Activated CD4-positive, CD25-positive, alpha-beta regulatory T cell treated with anti-CD3 and anti-CD28 coated beads, Interleukin-2, amount 50 U/mL, for 72 hours (primary cell): ENCODE measurements around the gene ADPRS.

Experiments
- DNase-seq: peaks from one replicate; pipeline ENCODE4 v3.0.0; 2021

The ADPRS gene, protein sequence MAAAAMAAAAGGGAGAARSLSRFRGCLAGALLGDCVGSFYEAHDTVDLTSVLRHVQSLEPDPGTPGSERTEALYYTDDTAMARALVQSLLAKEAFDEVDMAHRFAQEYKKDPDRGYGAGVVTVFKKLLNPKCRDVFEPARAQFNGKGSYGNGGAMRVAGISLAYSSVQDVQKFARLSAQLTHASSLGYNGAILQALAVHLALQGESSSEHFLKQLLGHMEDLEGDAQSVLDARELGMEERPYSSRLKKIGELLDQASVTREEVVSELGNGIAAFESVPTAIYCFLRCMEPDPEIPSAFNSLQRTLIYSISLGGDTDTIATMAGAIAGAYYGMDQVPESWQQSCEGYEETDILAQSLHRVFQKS

DNA sequence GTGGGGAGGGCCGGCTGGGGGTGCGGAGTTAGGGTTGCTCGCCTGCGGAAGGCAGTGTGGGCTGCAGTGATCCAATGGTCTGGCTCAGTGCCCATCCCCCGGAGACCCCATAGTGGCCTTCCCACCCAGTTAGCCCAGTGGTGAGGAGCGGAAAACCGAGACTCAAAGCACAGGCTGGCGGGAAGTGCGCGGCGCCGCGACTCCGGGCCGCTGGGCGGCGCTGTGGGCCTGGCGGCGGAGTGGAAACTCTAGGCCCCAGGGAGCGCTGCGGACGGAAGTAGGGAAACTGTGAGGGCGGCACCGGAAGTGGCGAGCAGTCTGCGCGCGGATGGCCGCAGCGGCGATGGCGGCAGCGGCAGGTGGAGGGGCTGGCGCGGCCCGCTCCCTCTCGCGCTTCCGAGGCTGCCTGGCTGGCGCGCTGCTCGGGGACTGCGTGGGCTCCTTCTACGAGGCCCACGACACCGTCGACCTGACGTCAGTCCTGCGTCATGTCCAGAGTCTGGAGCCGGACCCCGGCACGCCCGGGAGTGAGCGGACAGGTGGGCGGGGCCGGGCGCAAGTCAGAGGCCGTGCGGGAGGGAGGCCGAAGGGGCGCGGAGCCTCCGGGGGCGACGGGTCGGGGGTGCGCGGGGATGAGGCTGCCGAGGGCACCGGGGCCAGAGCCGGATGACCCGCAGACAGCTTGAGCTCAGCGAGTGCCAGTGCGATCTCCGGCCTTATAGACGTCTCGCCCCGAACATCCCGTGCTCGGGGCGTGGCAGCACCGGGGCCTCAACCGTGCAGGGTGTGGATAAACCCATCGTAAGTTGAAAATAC is at the start of gene ADPRS:
ADPRS (plus strand) TSS at position 316 of the 816 bp plus-strand sequence; CDS start at position 329, 13 bp downstream.
- peak; percentile 92 for DNase-seq

DNA sequence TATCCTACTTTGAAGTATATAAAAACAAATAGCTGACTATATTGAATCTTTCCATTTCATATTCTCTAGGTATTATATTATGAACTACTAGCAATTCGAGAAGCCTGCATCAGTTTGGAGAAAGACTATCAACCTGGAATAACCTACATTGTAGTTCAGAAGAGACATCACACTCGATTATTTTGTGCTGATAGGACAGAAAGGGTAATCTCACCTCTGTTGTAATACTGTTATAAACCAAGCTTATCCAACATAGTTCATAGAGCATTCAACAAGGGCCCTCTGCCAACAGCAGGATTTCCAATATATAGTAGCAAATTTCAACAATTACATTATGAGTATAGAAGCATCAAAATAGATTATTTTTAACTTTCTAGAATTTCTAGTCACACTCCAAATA is 48.5 kb upstream of the ADPRS start:
- no peak for DNase-seq

GRCh38 chr1:36051821-36052220 is 36.9 kb upstream of the ADPRS start:
- no peak for DNase-seq

GRCh38 chr1:36053978-36054377 is 34.7 kb upstream of the ADPRS start:
- no peak for DNase-seq

- DNase-seq = no peak
These were observed 33.0 kb upstream of the ADPRS start for GRCh38 chr1:36055706-36056105.

- DNase-seq = no peak
These were observed 26.4 kb upstream of the ADPRS start for GRCh38 chr1:36062315-36062714.

- DNase-seq = no peak
These were observed 20.8 kb upstream of the ADPRS start for GRCh38 chr1:36067871-36068270.

GRCh38 chr1:36068866-36069265 is 19.8 kb upstream of the ADPRS start:
- no peak for DNase-seq

- no peak for DNase-seq
These were observed 18.3 kb upstream of the ADPRS start for GRCh38 chr1:36070349-36070748.

DNA sequence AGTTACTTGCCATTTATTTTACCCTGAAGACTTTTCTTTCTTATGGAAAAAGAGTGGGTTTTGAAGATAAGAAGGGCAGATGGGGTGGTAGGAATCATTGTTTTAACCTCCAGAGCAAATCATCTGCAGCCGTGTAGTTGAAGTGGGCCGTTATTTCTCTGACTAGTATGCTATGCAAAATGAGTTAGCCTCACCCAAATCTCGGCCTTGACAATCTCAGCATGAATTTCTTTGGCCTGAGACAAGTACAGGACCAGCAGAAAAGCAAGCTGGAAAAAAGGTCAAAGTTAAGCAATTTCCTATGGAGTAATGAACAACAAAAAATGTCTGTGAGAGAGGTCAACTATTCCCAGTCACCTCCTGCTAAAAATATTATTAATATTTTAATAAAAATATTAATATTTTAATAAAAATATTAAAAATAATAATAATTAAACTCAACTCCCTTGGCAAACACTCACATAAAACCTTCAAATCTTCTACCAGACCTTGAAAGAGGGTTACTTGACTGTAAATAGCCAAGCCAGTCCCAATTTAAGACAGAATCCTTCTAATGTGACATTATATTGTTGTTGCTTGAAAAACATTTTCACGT is 11.6 kb upstream of the ADPRS start:
- DNase-seq = no peak

DNA sequence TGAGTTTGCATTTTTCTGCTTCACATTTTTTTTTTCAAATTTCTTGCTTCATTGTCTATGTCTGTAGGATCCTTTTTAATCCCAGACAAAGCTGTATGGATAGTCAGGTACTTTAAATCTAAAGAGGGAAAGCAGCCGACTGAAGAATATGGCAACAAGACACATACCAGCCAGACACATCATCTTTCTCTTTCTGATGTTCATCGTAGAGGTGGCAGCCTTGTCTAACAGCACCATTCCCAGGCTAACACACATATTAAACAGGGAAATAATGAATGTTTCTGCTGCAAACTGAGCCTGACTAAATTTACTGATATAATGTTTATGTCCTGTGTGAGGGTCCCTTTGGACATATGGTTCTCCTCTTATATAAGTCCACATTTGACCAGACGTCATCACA is 8.5 kb upstream of the ADPRS start:
- no peak for DNase-seq

DNA sequence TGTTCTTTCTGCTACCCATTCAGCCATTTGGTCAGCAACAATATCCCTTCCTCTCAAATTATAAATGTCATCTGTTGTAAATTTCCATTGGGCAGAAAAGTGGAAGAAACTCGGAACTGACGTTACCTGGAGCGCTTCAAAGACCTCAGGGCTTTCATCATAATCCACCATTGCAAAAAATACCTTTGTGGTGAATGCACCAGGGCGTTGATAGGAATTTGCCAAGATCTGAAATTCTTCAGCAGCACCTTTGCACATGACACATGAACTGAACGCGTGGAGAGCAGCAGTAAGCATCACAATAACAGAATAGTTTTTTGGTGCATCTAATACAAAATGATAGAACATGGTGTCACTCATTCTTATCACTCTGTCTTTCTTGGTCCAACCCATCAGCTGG is 7.9 kb upstream of the ADPRS start:
- no peak for DNase-seq

GRCh38 chr1:36081926-36082485 is 6.7 kb upstream of the ADPRS start:
- DNase-seq = no peak

DNA sequence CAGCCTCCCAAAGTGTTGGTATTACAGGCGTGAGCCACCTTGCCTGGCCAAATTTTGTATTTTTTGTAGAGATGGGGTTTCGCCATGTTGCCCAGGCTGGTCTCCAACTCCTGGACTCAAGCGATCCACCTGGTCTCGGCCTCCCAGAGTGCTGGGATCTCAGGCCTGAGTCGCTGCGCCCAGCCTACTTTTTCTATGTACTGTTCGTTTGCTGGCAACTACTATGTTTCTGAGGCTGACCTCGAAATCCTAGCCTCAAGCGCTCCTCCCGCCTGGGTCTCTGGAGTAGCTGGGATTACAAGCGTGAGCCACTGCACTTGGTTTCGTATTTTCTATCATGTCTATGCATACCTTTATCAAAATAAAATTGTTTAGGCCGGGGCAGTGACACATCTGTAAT is 5.5 kb upstream of the ADPRS start:
- DNase-seq = no peak

DNA sequence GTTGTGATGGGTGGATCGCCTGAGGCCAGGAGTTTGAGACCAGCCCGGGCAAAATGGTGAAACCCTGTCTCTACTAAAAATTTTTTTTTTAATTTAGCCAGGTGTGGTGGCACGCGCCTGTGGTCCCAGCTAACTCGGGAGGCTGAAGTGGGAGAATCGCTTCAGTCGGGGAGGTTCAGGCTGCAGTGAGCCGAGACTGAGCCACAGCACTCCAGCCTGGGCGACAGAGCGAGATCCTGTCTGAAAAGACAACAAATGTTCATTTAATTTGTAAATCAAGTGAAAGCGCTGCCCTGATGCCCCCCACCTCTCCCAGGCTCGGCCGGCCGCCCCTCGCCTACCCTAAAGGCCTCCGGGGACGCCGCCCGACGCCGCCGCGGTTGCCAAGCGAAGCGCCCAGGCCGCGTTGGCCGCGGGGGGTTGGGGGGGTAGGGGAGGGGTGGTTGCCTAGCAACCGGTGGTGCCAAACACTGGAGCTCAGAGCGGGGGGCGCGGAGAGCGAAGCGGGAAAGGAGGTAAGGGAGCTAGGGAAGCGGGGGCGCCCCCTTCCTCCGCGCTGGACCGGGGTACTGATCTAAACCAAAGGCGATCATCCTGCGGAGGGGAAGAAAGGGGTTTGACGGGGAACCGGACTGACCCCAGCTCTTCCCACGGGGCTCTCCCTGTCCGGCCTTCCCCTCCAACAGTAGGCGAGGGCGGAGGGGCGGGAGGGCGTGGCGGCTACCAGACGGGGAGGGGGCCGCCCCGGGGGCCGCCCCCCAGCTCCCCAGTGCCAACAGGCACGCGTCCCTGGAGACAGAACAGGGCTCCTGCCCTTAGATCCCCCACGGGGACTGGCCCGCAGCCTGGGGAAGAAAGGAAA is 4.8 kb upstream of the ADPRS start, which contains the start of gene TEKT2:
TEKT2 (plus strand) TSS at position 460 of the 862 bp plus-strand sequence. CDS start 828 bp downstream, outside the sequence.
- DNase-seq = no peak

GRCh38 chr1:36084497-36085115 is 4.1 kb upstream of the ADPRS start:
- no peak for DNase-seq

- DNase-seq = no peak
These were observed 3.6 kb upstream of the ADPRS start for GRCh38 chr1:36085126-36085525.

- DNase-seq = no peak
These were observed 2.8 kb upstream of the ADPRS start for GRCh38 chr1:36085686-36086526.

DNA sequence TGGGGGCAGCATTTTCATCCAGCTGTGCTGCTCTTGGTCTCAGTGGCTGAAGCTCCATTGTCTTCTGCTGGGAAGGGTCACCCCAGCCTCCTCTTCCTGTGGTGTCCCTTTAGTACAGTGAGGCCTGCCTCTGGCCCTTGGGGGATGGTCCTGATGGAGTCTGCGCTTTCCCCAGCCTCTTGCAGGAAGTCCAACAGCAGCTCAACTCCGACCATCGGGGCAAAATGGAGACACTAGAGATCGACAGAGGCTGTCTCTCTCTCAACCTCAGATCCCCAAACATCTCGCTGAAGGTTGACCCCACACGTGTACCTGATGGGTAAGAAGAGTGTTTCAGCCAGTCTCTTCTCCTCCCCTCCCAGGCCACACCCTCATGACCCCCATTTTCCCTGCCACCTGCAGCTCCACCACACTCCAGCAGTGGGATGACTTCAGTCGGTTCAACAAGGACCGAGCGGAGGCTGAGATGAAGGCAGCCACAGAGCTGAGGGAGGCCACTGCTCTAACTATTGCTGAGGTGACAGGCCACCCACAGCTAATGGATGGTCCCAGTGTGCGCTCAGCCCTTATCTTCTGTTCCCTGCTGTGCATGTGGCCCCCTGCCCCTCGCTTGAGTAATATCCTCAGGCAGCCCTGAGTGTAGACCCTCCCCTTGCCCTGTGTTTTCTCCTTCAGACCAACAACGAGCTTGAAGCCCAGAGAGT is 2.0 kb upstream of the ADPRS start:
- DNase-seq = peak; percentile 28
